IPS-18c (cell line): ENCODE results near the gene NEK6.

Experiments used
- H3K4me3 ChIP-seq: 2 replicates; pipeline ENCODE4 v1.7.0; 2013; ENCODE audit warnings: low read depth, mild to moderate bottlenecking, low read length, moderate library complexity; ENCODE audit not compliant: insufficient read depth
- H3K9me3 ChIP-seq: one replicate; pipeline ENCODE4 v1.6.1; 2013; ENCODE audit warnings: mild to moderate bottlenecking, low read length, moderate library complexity; ENCODE audit not compliant: control insufficient read depth, insufficient read depth

The NEK6 gene

GRCh38 chr9:124349267-124349666, 91.5 kb downstream of the NEK6 start:
- H3K4me3 ChIP-seq, result no peak overlapping the region

GRCh38 chr9:124349675-124350493, 92.1 kb downstream of the NEK6 start:
- no peak overlapping the region for H3K4me3 ChIP-seq
- H3K9me3 ChIP-seq, result peaks cover 2% of the 10 kb centered on the region

More at GRCh38 chr9:124349267-124349666, 91.5 kb downstream of the NEK6 start:
- peaks cover 2% of the 10 kb centered on the region for H3K9me3 ChIP-seq

- peaks cover 3% of the 10 kb centered on the region for H3K9me3 ChIP-seq
- no peak overlapping the region for H3K4me3 ChIP-seq
Measured at GRCh38 chr9:124350494-124351263, 92.9 kb downstream of the NEK6 start.

- no peak overlapping the region for H3K4me3 ChIP-seq
- peaks cover 5% of the 10 kb centered on the region for H3K9me3 ChIP-seq
Measured at GRCh38 chr9:124351672-124352468, 94.1 kb downstream of the NEK6 start.

GRCh38 chr9:124352616-124353015, 94.9 kb downstream of the NEK6 start:
- H3K4me3 ChIP-seq, result no peak overlapping the region
- H3K9me3 ChIP-seq, result peaks cover 5% of the 10 kb centered on the region

- Histone ChIP-seq H3K4me3 (no peak overlapping the region), H3K9me3 (peaks cover 5% of the 10 kb centered on the region)
Measured at GRCh38 chr9:124353166-124353768, 95.5 kb downstream of the NEK6 start.

GRCh38 chr9:124353811-124354274, 96.1 kb downstream of the NEK6 start:
- peaks cover 5% of the 10 kb centered on the region for H3K9me3 ChIP-seq
- no peak overlapping the region for H3K4me3 ChIP-seq

GRCh38 chr9:124354346-124355038, 96.7 kb downstream of the NEK6 start:
- Histone ChIP-seq H3K4me3 (no peak overlapping the region), H3K9me3 (peaks cover 5% of the 10 kb centered on the region)

- H3K9me3 ChIP-seq, result peaks cover 5% of the 10 kb centered on the region
- H3K4me3 ChIP-seq, result no peak overlapping the region
Measured at GRCh38 chr9:124355039-124355940, 97.5 kb downstream of the NEK6 start.

- no peak overlapping the region for H3K4me3 ChIP-seq
Measured at GRCh38 chr9:124355941-124356744, 98.4 kb downstream of the NEK6 start.

GRCh38 chr9:124356745-124357390, 99.1 kb downstream of the NEK6 start:
- peaks cover 5% of the 10 kb centered on the region for H3K9me3 ChIP-seq
- H3K4me3 ChIP-seq, result no peak overlapping the region

More at GRCh38 chr9:124355941-124356744, 98.4 kb downstream of the NEK6 start:
- peaks cover 5% of the 10 kb centered on the region for H3K9me3 ChIP-seq

GRCh38 chr9:124357721-124358361, 100.1 kb downstream of the NEK6 start:
- H3K4me3 ChIP-seq, result no peak overlapping the region
- peaks cover 5% of the 10 kb centered on the region for H3K9me3 ChIP-seq

- Histone ChIP-seq H3K4me3 (no peak overlapping the region), H3K9me3 (peaks cover 4% of the 10 kb centered on the region)
Measured at GRCh38 chr9:124358631-124359030, 100.9 kb downstream of the NEK6 start.

- peaks cover 3% of the 10 kb centered on the region for H3K9me3 ChIP-seq
- no peak overlapping the region for H3K4me3 ChIP-seq
Measured at GRCh38 chr9:124359426-124359825, 101.7 kb downstream of the NEK6 start.
